GM18507 (cell line): ENCODE data around the gene ATOH7.
"Not testable (repeated sequence)": the region's sequence is repeated elsewhere in the genome, so short reads cannot be mapped to it uniquely, and the experiment has no call there.

Source experiments
- DNase-seq: peaks from one replicate; pipeline ENCODE4 v3.0.0; 2011; ENCODE audit warnings: low read depth; ENCODE audit not compliant: insufficient read length; ENCODE audit errors: extremely low spot score
- FAIRE-seq: peaks from 2 replicates; lab custom pipeline; 2011; peaks lifted over from hg19 to GRCh38; lab: Jason Lieb, UNC

ATOH7 gene

GRCh38 chr10:68231817-68232251 lies at the start of gene ATOH7:
Gene ATOH7 (minus strand): TSS chr10:68232113. CDS start chr10:68231677, 436 bp downstream.
- DNase-seq (no peak), FAIRE-seq (no peak)

- DNase-seq, result no peak
- FAIRE-seq, result no peak
Observed at GRCh38 chr10:68280758-68281157, 48.8 kb upstream of the ATOH7 start.

- not testable (repeated sequence) for FAIRE-seq
Observed at GRCh38 chr10:68278906-68279753, 47.2 kb upstream of the ATOH7 start.

GRCh38 chr10:68277814-68278213 lies 45.9 kb upstream of the ATOH7 start:
- DNase-seq, FAIRE-seq: not testable (repeated sequence)

More at GRCh38 chr10:68278906-68279753, 47.2 kb upstream of the ATOH7 start:
- DNase-seq, result not testable (repeated sequence)

- DNase-seq (no peak), FAIRE-seq (no peak)
Observed at GRCh38 chr10:68276224-68276623, 44.3 kb upstream of the ATOH7 start.

GRCh38 chr10:68275600-68276126 lies 43.8 kb upstream of the ATOH7 start:
- no peak for FAIRE-seq
- no peak for DNase-seq

GRCh38 chr10:68272833-68273232 lies 40.9 kb upstream of the ATOH7 start:
- DNase-seq (no peak), FAIRE-seq (no peak)

- FAIRE-seq (no peak), DNase-seq (no peak)
Observed at GRCh38 chr10:68271196-68271882, 39.4 kb upstream of the ATOH7 start.

GRCh38 chr10:68269562-68270290 lies 37.8 kb upstream of the ATOH7 start:
- DNase-seq (no peak), FAIRE-seq (no peak)

GRCh38 chr10:68261132-68261856 lies 29.4 kb upstream of the ATOH7 start:
- FAIRE-seq, result no peak
- DNase-seq, result no peak

- DNase-seq, result no peak
- no peak for FAIRE-seq
Observed at GRCh38 chr10:68253346-68253745, 21.4 kb upstream of the ATOH7 start.

- peak; percentile 79 for FAIRE-seq
- no peak for DNase-seq
Observed at GRCh38 chr10:68251625-68252495, 19.9 kb upstream of the ATOH7 start.

GRCh38 chr10:68251151-68251550 lies 19.2 kb upstream of the ATOH7 start:
- DNase-seq (no peak), FAIRE-seq (no peak)

- DNase-seq, result no peak
- FAIRE-seq, result no peak
Observed at GRCh38 chr10:68249297-68249696, 17.4 kb upstream of the ATOH7 start.

GRCh38 chr10:68247931-68248330 lies 16.0 kb upstream of the ATOH7 start:
- DNase-seq (no peak), FAIRE-seq (no peak)

- FAIRE-seq, result not testable (repeated sequence)
Observed at GRCh38 chr10:68246397-68246796, 14.5 kb upstream of the ATOH7 start.

GRCh38 chr10:68242051-68242450 lies 10.1 kb upstream of the ATOH7 start:
- DNase-seq, result no peak
- FAIRE-seq, result no peak

More at GRCh38 chr10:68246397-68246796, 14.5 kb upstream of the ATOH7 start:
- not testable (repeated sequence) for DNase-seq

- FAIRE-seq, result no peak
- no peak for DNase-seq
Observed at GRCh38 chr10:68239596-68240150, 7.8 kb upstream of the ATOH7 start.
